ENCODE results near the gene CHID1. TPM values are rescaled to one million over a fixed set of nuclear protein-coding genes. Genes with fewer than 3 reads are reported as not detected.

The CHID1 gene
- total RNA-seq, 3 donors from 2014 or later: 58.3 to 79.5 (median 68.3) TPM

- no peak overlapping the region for H3K4me3 ChIP-seq
- no peaks in the 10 kb centered on the region for H3K36me3 ChIP-seq
- TF ChIP-seq POLR2AphosphoS5 (IDR thresholded peaks at IDR 0.05) (no peak), CTCF (IDR thresholded peaks at IDR 0.05) (no peak), POLR2A (IDR thresholded peaks at IDR 0.05) (no peak)
- DNase-seq (ENCODE audit: low spot score in 2 of 2): no peak
- no peaks in the 10 kb centered on the region for H3K9me3 ChIP-seq
- no peaks in the 10 kb centered on the region for H3K4me1 ChIP-seq
- H3K27ac ChIP-seq: no peak overlapping the region
- no peaks in the 10 kb centered on the region for H3K27me3 ChIP-seq
- intact Hi-C loops (cut with DNase I; ENCODE audit: low total_unique reads): no loop called here
Measured at GRCh38 chr11:875203-875602, 35.4 kb downstream of the CHID1 start.

- Histone ChIP-seq H3K4me3 (no peak overlapping the region), H3K4me1 (no peaks in the 10 kb centered on the region), H3K27me3 (no peaks in the 10 kb centered on the region), H3K36me3 (no peaks in the 10 kb centered on the region), H3K27ac (no peak overlapping the region), H3K9me3 (no peaks in the 10 kb centered on the region)
- TF ChIP-seq POLR2AphosphoS5 (IDR thresholded peaks at IDR 0.05): no peak
- TF ChIP-seq CTCF (IDR thresholded peaks at IDR 0.05): no peak
- intact Hi-C loops (cut with DNase I; ENCODE audit: low total_unique reads): no loop called here
- DNase-seq (ENCODE audit: low spot score in 2 of 2): no peak
Measured at GRCh38 chr11:873706-874105, 36.9 kb downstream of the CHID1 start.

GRCh38 chr11:872799-873198 is 37.8 kb downstream of the CHID1 start:
- no peaks in the 10 kb centered on the region for H3K4me1 ChIP-seq

GRCh38 chr11:871472-871871 is 39.1 kb downstream of the CHID1 start:
- no peak overlapping the region for H3K4me3 ChIP-seq
- H3K9me3 ChIP-seq: no peaks in the 10 kb centered on the region
- TF ChIP-seq CTCF (IDR thresholded peaks at IDR 0.05) (no peak), POLR2A (IDR thresholded peaks at IDR 0.05) (no peak), POLR2AphosphoS5 (IDR thresholded peaks at IDR 0.05) (no peak)
- no peak for DNase-seq (ENCODE audit: low spot score in 2 of 2)
- H3K36me3 ChIP-seq: no peaks in the 10 kb centered on the region
- no peak overlapping the region for H3K27ac ChIP-seq
- H3K27me3 ChIP-seq: no peaks in the 10 kb centered on the region
- H3K4me1 ChIP-seq: no peaks in the 10 kb centered on the region
- intact Hi-C loops (cut with DNase I; ENCODE audit: low total_unique reads): no loop called here

More at GRCh38 chr11:872799-873198, 37.8 kb downstream of the CHID1 start:
- H3K9me3 ChIP-seq: no peaks in the 10 kb centered on the region
- intact Hi-C loops (cut with DNase I; ENCODE audit: low total_unique reads): no loop called here
- no peak overlapping the region for H3K27ac ChIP-seq
- no peaks in the 10 kb centered on the region for H3K27me3 ChIP-seq
- no peak overlapping the region for H3K4me3 ChIP-seq
- TF ChIP-seq CTCF (IDR thresholded peaks at IDR 0.05) (no peak), POLR2AphosphoS5 (IDR thresholded peaks at IDR 0.05) (no peak), POLR2A (IDR thresholded peaks at IDR 0.05) (no peak)
- DNase-seq (ENCODE audit: low spot score in 2 of 2): no peak
- H3K36me3 ChIP-seq: no peaks in the 10 kb centered on the region

GRCh38 chr11:870418-870817 is 40.2 kb downstream of the CHID1 start:
- no peak for TF ChIP-seq POLR2A (IDR thresholded peaks at IDR 0.05)
- no peak for TF ChIP-seq CTCF (IDR thresholded peaks at IDR 0.05)
- no peak for TF ChIP-seq POLR2AphosphoS5 (IDR thresholded peaks at IDR 0.05)
- no peak overlapping the region for H3K4me3 ChIP-seq
- no peaks in the 10 kb centered on the region for H3K27me3 ChIP-seq
- H3K36me3 ChIP-seq: no peaks in the 10 kb centered on the region
- H3K9me3 ChIP-seq: no peaks in the 10 kb centered on the region
- intact Hi-C loops (cut with DNase I; ENCODE audit: low total_unique reads): no loop called here
- H3K27ac ChIP-seq: no peak overlapping the region
- H3K4me1 ChIP-seq: no peaks in the 10 kb centered on the region
- no peak for DNase-seq (ENCODE audit: low spot score in 2 of 2)

All from breast epithelium (tissue), 4 donors.